Right lobe of liver (tissue), 6 donors: Measurements from ENCODE around the gene CTDSPL. TPM values are rescaled to one million over a fixed set of nuclear protein-coding genes. Genes with fewer than 3 reads are reported as not detected.

Source experiments
- ATAC-seq, 4 donors: fragments of 200-7000 bp; cut with Tn5 transposase; one replicate each; pipeline ENCODE4 v1.9.1; 2020; ENCODE audit warnings: mild to moderate bottlenecking in 4 of 4, moderate library complexity in 4 of 4
- DNase-seq, 3 donors: peaks; one replicate each; pipeline ENCODE4 v3.0.0-alpha.2; 2020
- H3K27ac ChIP-seq, 3 donors: fragments of 200-600 bp; one replicate each; pipeline ENCODE4 v1.8.0; 2022
- H3K27me3 ChIP-seq, 2 donors: fragments of 200-600 bp; one replicate each; pipeline ENCODE4 v1.8.0; 2022
- H3K36me3 ChIP-seq, 4 donors: fragments of 200-600 bp; sonication (generic) in 1 of 4; one replicate each; pipeline versions ENCODE4 v1.5.1 to v1.8.0; 2017 to 2022; ENCODE audit warnings: control low read depth in 1 of 4
- H3K4me1 ChIP-seq, 4 donors: fragments of 200-600 bp; sonication (generic) in 1 of 4; one replicate each; pipeline versions ENCODE4 v1.5.1 to v1.8.0; 2017 to 2022; ENCODE audit warnings: control low read depth in 1 of 4
- H3K4me3 ChIP-seq, 3 donors: fragments of 200-600 bp; one replicate each; pipeline ENCODE4 v1.8.0; 2022
- H3K9me3 ChIP-seq, 4 donors: fragments of 200-600 bp; sonication (generic) in 1 of 4; one replicate each; pipeline versions ENCODE4 v1.5.1 to v1.8.0; 2017 to 2022; ENCODE audit warnings: control low read depth in 1 of 4
- CTCF ChIP-seq, 4 donors: fragments of 200-600 bp in 3 of 4; fragments of 450-650 bp in 1 of 4; IDR thresholded peaks; one replicate each; pipeline versions ENCODE4 v1.5.1 to v1.8.0; 2016 to 2022; ENCODE audit warnings: antibody characterized with exemption in 4 of 4, mild to moderate bottlenecking in 2 of 4
- POLR2A ChIP-seq: fragments of 450-650 bp; IDR thresholded peaks from one replicate; pipeline ENCODE4 v1.6.1; 2017; ENCODE audit warnings: antibody characterized with exemption, mild to moderate bottlenecking
- whole genome bisulfite sequencing: methylation state at CpG from one replicate; pipeline ENCODE4 v1.1.6; 2018; ENCODE audit warnings: low coverage, low lambda C conversion rate; ENCODE audit not compliant: insufficient coverage; ENCODE audit errors: missing lambda C conversion rate; 5-methylcytosine and 5-hydroxymethylcytosine counted together
- intact Hi-C, 2 donors: fragments of 100-400 bp; cut with DNase I; formaldehyde crosslinking; loops; one replicate each; pipeline versions ENCODE4 v1.11.2 to v1.14.1; 2022
- total RNA-seq, 6 experiments: library from RNA; depleted of rRNA in 2 of 6; stranded (reverse); fragments of >200 nt in 2 of 6; fragmentation: NEBNext Ultra II Directional in 3 of 6; extraction: Animal tissue kit (Norgen Biotek cat#: 25700) in 3 of 6; gene quantifications; one replicate each; pipeline versions ENCODE4 v1.1.0 to v1.2.4, GENCODE V29; 2016 to 2023
- donor health status: DM: no; HTN: yes; CAD: no.
- donor health status: DM: no; HTN: no; CAD: no.
- donor health status: DM: no; HTN: no; CAD: no.
- donor health status: DM: no; HTN: yes; CAD: no.
- donor health status: DM: no; HTN: yes; CAD: no.

CTDSPL gene
- total RNA-seq, 6 experiments from 2014 or later, result 14.9 to 22.8 (median 18.0) TPM

DNA sequence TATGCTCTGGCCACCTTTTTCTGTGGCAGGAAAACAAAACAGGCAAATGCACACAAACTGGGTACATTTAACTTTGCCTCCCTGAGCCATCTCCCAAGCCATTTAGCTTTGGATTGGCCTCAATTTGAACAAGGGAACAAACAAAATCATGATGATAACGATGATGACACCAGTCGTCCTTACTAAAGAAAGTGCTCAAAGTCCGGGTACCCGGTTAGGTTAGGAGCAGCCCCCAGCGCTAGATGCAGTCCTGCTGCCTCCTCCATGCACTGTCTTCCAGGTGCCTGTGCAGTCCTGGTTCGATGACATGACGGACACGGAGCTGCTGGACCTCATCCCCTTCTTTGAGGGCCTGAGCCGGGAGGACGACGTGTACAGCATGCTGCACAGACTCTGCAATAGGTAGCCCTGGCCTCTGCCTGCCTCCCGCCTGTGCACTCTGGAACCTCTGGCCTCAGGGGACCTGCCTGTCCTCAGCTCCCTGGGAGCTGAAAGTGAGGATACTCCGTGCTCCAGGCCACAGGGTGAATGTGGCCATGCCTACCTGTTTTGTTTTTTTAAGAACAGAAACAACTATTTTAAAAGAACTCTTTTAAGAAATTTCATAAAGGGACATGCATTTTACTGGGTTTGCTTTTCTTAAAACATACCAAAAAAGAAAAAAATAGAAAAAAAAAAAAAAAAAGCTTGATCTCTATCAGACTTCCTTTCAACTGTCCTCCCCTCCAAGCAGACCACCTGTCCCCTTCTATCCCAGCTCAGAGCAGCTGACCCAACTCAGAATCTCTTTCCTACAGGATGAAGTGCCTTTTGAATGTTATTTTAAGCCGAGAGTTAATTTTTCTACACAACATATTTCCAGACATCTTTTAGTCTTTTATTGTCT is 119.0 kb downstream of the CTDSPL start:
- H3K4me1 ChIP-seq, result peaks cover 0 to 15% (median 1%) of the 10 kb centered on the region in 4 donors
- peaks cover 0 to 9% (median 2%) of the 10 kb centered on the region in 4 donors for H3K36me3 ChIP-seq
- 29% methylated on average over 12 of the region's 14 CpGs for WGBS
- H3K27me3 ChIP-seq, result no peaks in the 10 kb centered on the region
- peak overlapping the region in 1 of 3 donors; percentile 18 for H3K27ac ChIP-seq
- TF ChIP-seq CTCF (IDR thresholded peaks at IDR 0.05), result no peak
- no peak for TF ChIP-seq POLR2A
- no peaks in the 10 kb centered on the region for H3K9me3 ChIP-seq
- DNase-seq, result peak; percentile 55 to 80 (median 79)
- no peak overlapping the region for H3K4me3 ChIP-seq
- peak; percentile 76 to 91 (median 84) for ATAC-seq
- intact Hi-C loops, result no loop called here

GRCh38 chr3:37981348-37981664 is 119.6 kb downstream of the CTDSPL start:
- Histone ChIP-seq H3K27me3 (no peaks in the 10 kb centered on the region), H3K36me3 (peaks cover 0 to 3% (median 0%) of the 10 kb centered on the region in 4 donors), H3K27ac (no peak overlapping the region), H3K4me3 (no peak overlapping the region), H3K9me3 (no peaks in the 10 kb centered on the region), H3K4me1 (peaks cover 0 to 15% (median 1%) of the 10 kb centered on the region in 4 donors)
- intact Hi-C loops, result no loop called here
- DNase-seq, result peak in 2 of 3 donors; percentile 34 to 36
- no peak for ATAC-seq
- 89% methylated on average over 2 of the region's 2 CpGs for WGBS
- no peak for TF ChIP-seq POLR2A
- no peak for TF ChIP-seq CTCF (IDR thresholded peaks at IDR 0.05)

DNA sequence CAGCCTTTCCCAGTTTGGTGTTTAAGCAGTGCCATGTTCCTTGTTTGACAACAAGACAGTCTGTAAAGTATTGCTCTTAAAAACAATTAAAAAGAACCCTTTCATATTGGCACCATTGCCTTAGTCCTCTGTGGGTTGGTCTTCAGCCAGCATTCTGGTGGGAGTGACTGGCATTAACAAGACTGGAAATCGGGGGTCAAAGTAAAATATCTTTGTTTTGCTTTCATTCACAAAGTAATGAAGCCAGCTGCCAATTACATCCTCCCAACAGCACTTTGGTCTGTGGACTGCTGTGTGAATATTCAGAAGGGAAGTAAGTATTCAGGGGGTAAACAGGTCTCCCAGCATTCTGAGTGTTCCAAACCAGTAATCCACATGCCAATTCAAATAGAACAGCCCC is 120.7 kb downstream of the CTDSPL start:
- TF ChIP-seq CTCF (IDR thresholded peaks at IDR 0.05) (no peak), POLR2A (no peak)
- Histone ChIP-seq H3K27me3 (no peaks in the 10 kb centered on the region), H3K9me3 (no peaks in the 10 kb centered on the region), H3K36me3 (no peaks in the 10 kb centered on the region), H3K27ac (no peak overlapping the region), H3K4me3 (no peak overlapping the region), H3K4me1 (peaks cover 0 to 21% (median 1%) of the 10 kb centered on the region in 4 donors)
- ATAC-seq (no peak), DNase-seq (peak in 1 of 3 donors; percentile 8)
- intact Hi-C loops, result no loop called here
- 33% methylated on average over 1 of the region's 1 CpG for WGBS

DNA sequence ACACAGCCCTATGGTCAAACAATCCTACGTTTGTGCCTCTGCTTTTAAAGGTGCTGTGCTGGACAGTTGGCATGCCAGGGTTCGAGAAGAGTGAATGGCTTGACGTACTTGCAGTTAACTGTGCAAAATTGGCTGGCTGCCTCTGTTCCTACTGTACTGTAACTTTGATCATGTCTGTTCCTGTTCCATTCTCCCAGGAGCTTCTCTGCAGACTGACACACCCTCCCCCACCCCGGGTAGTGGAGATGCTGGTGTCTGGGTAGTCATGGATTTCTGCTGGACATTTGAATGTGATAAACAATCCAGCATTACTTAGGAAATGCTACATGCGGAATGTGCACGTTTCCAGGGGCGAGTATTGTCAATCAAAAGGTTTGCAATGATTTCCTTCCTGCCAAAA is 122.4 kb downstream of the CTDSPL start:
- TF ChIP-seq POLR2A, result no peak
- H3K4me3 ChIP-seq, result no peak overlapping the region
- ATAC-seq, result no peak
- WGBS, result 85% methylated on average over 6 of the region's 7 CpGs
- DNase-seq, result peak in 1 of 3 donors; percentile 33
- H3K27me3 ChIP-seq, result no peaks in the 10 kb centered on the region
- intact Hi-C loops, result no loop called here
- no peak overlapping the region for H3K27ac ChIP-seq
- no peaks in the 10 kb centered on the region for H3K9me3 ChIP-seq
- peaks cover 0 to 23% (median 1%) of the 10 kb centered on the region in 4 donors for H3K4me1 ChIP-seq
- H3K36me3 ChIP-seq, result no peaks in the 10 kb centered on the region

- DNase-seq, result peak in 2 of 3 donors; percentile 28 to 32
- Histone ChIP-seq H3K9me3 (no peaks in the 10 kb centered on the region), H3K36me3 (no peaks in the 10 kb centered on the region), H3K27ac (no peak overlapping the region), H3K4me1 (peaks cover 0 to 22% (median 1%) of the 10 kb centered on the region in 4 donors), H3K27me3 (no peaks in the 10 kb centered on the region), H3K4me3 (no peak overlapping the region)
- TF ChIP-seq POLR2A (no peak), CTCF (IDR thresholded peaks at IDR 0.05) (no peak)
- WGBS, result 90% methylated on average over 2 of the region's 7 CpGs
- no peak for ATAC-seq
- intact Hi-C loops, result no loop called here
Observed at GRCh38 chr3:37984596-37984995, 122.9 kb downstream of the CTDSPL start.
